Measurements from ENCODE around the gene RNF112. TPM values are rescaled to one million over a fixed set of nuclear protein-coding genes. Genes with fewer than 3 reads are reported as not detected.

RNF112 gene
- polyA plus RNA-seq, 1 donor from 2014 or later = 33.3 TPM

- no peaks in the 10 kb centered on the region for H3F3A ChIP-seq (ENCODE audit: insufficient read depth, low read length, poor library complexity, severe bottlenecking)
- H3K27me3 ChIP-seq (ENCODE audit: insufficient read depth, low read depth, low read length) = no peaks in the 10 kb centered on the region
- H3K36me3 ChIP-seq (ENCODE audit: insufficient read depth, low read length) = no peaks in the 10 kb centered on the region
- no peaks in the 10 kb centered on the region for H3K79me2 ChIP-seq (replicated peaks; ENCODE audit: insufficient read depth, low read length)
- no peak overlapping the region for H3K4me3 ChIP-seq (ENCODE audit: low read length)
- no peak overlapping the region for H3K4me2 ChIP-seq (ENCODE audit: low read length)
- TF ChIP-seq, protein P1, sequence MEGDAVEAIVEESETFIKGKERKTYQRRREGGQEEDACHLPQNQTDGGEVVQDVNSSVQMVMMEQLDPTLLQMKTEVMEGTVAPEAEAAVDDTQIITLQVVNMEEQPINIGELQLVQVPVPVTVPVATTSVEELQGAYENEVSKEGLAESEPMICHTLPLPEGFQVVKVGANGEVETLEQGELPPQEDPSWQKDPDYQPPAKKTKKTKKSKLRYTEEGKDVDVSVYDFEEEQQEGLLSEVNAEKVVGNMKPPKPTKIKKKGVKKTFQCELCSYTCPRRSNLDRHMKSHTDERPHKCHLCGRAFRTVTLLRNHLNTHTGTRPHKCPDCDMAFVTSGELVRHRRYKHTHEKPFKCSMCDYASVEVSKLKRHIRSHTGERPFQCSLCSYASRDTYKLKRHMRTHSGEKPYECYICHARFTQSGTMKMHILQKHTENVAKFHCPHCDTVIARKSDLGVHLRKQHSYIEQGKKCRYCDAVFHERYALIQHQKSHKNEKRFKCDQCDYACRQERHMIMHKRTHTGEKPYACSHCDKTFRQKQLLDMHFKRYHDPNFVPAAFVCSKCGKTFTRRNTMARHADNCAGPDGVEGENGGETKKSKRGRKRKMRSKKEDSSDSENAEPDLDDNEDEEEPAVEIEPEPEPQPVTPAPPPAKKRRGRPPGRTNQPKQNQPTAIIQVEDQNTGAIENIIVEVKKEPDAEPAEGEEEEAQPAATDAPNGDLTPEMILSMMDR (IDR thresholded peaks at IDR 0.05; ENCODE audit: poor library complexity, severe bottlenecking) = no peak
- TF ChIP-seq RAD21 (conservative IDR thresholded peaks at IDR 0.05) (no peak), EP300 (conservative IDR thresholded peaks at IDR 0.05; ENCODE audit: poor library complexity, severe bottlenecking) (no peak), MXI1 (conservative IDR thresholded peaks at IDR 0.05; ENCODE audit: poor library complexity, severe bottlenecking) (no peak), TAF1 (IDR thresholded peaks at IDR 0.05; ENCODE audit: low read depth) (no peak), EZH2 (IDR thresholded peaks at IDR 0.05; ENCODE audit: borderline replicate concordance, insufficient read depth, low read length, poor library complexity, severe bottlenecking) (no peak), SMC3 (conservative IDR thresholded peaks at IDR 0.05; ENCODE audit: poor library complexity) (no peak), POLR2AphosphoS5 (IDR thresholded peaks at IDR 0.05) (no peak)
- TF ChIP-seq, protein P2, sequence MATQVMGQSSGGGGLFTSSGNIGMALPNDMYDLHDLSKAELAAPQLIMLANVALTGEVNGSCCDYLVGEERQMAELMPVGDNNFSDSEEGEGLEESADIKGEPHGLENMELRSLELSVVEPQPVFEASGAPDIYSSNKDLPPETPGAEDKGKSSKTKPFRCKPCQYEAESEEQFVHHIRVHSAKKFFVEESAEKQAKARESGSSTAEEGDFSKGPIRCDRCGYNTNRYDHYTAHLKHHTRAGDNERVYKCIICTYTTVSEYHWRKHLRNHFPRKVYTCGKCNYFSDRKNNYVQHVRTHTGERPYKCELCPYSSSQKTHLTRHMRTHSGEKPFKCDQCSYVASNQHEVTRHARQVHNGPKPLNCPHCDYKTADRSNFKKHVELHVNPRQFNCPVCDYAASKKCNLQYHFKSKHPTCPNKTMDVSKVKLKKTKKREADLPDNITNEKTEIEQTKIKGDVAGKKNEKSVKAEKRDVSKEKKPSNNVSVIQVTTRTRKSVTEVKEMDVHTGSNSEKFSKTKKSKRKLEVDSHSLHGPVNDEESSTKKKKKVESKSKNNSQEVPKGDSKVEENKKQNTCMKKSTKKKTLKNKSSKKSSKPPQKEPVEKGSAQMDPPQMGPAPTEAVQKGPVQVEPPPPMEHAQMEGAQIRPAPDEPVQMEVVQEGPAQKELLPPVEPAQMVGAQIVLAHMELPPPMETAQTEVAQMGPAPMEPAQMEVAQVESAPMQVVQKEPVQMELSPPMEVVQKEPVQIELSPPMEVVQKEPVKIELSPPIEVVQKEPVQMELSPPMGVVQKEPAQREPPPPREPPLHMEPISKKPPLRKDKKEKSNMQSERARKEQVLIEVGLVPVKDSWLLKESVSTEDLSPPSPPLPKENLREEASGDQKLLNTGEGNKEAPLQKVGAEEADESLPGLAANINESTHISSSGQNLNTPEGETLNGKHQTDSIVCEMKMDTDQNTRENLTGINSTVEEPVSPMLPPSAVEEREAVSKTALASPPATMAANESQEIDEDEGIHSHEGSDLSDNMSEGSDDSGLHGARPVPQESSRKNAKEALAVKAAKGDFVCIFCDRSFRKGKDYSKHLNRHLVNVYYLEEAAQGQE (IDR thresholded peaks at IDR 0.05; ENCODE audit: borderline replicate concordance) = no peak
- no peak overlapping the region for H2AFZ ChIP-seq (ENCODE audit: low read depth, low read length)
- no peak overlapping the region for H3K9ac ChIP-seq (ENCODE audit: low read length)
- H3K9me3 ChIP-seq (ENCODE audit: low read length) = no peaks in the 10 kb centered on the region
- H4K20me1 ChIP-seq (ENCODE audit: insufficient read depth) = no peaks in the 10 kb centered on the region
- no peaks in the 10 kb centered on the region for H3K9me2 ChIP-seq (ENCODE audit: insufficient read depth, low read length)
- H3K27ac ChIP-seq (ENCODE audit: low read length) = no peak overlapping the region
These were observed 45.2 kb downstream of the RNF112 start for GRCh38 chr17:19456016-19456927.

DNA sequence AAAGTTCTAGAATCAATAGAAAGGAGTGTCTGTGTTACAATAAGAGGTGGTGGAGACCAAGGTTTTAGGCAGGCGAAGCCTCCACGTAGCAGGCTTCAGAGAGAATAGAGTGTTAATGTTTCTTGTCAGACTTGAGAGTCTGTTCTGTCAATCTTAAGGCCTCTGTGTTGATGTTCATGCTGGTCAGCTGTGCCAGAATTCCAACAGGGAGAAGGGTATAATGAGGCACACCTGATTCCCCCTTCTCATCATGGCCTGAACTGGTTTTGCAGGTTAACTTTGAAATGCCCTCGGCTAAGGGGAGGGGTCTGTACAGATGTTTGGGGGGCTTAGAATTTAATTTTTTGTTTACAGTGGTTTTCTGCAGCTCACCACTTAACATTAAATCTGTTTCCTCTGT, 46.0 kb downstream of the RNF112 start:
- no peak overlapping the region for H3K27ac ChIP-seq (ENCODE audit: low read length)
- H3K9ac ChIP-seq (ENCODE audit: low read length) = no peak overlapping the region
- no peaks in the 10 kb centered on the region for H3K79me2 ChIP-seq (replicated peaks; ENCODE audit: insufficient read depth, low read length)
- no peak overlapping the region for H3K4me3 ChIP-seq (ENCODE audit: low read length)
- H3K4me2 ChIP-seq (ENCODE audit: low read length) = no peak overlapping the region
- no peaks in the 10 kb centered on the region for H3K9me3 ChIP-seq (ENCODE audit: low read length)
- H3F3A ChIP-seq (ENCODE audit: insufficient read depth, low read length, poor library complexity, severe bottlenecking) = no peaks in the 10 kb centered on the region
- no peaks in the 10 kb centered on the region for H4K20me1 ChIP-seq (ENCODE audit: insufficient read depth)
- TF ChIP-seq, protein P2 (IDR thresholded peaks at IDR 0.05; ENCODE audit: borderline replicate concordance) = no peak
- TF ChIP-seq, protein P1 (IDR thresholded peaks at IDR 0.05; ENCODE audit: poor library complexity, severe bottlenecking) = no peak
- no peak for TF ChIP-seq POLR2AphosphoS5 (IDR thresholded peaks at IDR 0.05)
- no peaks in the 10 kb centered on the region for H3K27me3 ChIP-seq (ENCODE audit: insufficient read depth, low read depth, low read length)
- no peaks in the 10 kb centered on the region for H3K36me3 ChIP-seq (ENCODE audit: insufficient read depth, low read length)
- no peaks in the 10 kb centered on the region for H3K9me2 ChIP-seq (ENCODE audit: insufficient read depth, low read length)
- H2AFZ ChIP-seq (ENCODE audit: low read depth, low read length) = no peak overlapping the region

All from neural cell (in vitro differentiated cells).